SH-SY5Y (cell line): Measurements from ENCODE around the gene PTPRD.

Experiments
- GATA2 ChIP-seq: IDR thresholded peaks from 2 replicates; pipeline ENCODE4 v1.6.1; 2011; ENCODE audit warnings: mild to moderate bottlenecking, low read depth, low read length
- GATA3 ChIP-seq: IDR thresholded peaks from 2 replicates; pipeline ENCODE4 v1.6.1; 2011; ENCODE audit warnings: low read depth, mild to moderate bottlenecking, low read length, moderate library complexity

DNA sequence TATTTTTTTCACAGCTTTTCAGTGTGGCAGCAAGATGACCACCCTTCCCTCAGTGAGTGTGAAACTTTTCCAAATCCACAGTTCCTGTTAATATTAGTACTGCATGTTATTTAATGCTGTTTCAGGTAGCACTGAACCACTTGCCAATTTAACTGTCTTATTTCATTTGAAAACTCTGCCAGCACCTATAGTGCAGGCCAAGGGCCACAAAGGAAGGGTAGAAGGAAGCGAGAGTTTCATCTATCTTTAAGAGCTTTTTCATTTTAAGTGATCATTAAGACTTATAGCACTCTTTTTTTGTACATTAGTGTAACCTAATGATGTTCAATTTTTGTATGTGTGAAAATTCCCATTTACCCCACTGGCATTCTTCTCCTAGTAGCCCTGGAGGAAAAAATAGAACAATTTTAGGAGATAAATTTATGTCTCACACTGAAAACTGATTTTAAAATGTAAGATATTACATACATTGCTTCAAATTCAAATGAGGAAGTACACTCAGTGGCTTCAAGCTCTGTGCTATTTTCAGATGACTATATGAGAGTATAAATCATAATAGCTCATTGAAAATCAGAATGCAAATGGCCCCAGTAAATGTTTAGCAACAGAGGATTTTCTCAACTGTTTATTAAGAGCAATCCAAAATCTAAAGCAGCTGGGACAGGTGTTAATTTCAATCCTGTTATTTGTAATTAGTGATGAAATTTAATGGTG lies 820.5 kb downstream of the PTPRD start:
- TF ChIP-seq GATA2 = no peak
- TF ChIP-seq GATA3 = no peak
